T-helper 1 cell treated with Interleukin-12 subunit alpha and Interleukin-12 subunit beta and Interleukin-4 antibody, amounts not matched to agents 30 μg/mL and 1 μg/mL, for 36 hours (primary cell): ENCODE results near the gene SLC6A18.

Experiments
- H3K27ac Mint-ChIP-seq: one replicate; pipeline ENCODE4 v1.8.0; 2021; ENCODE audit warnings: mild to moderate bottlenecking, mixed read lengths
- H3K27me3 Mint-ChIP-seq: one replicate; pipeline ENCODE4 v1.8.0; 2021; ENCODE audit warnings: low read depth, mixed read lengths
- H3K36me3 Mint-ChIP-seq: one replicate; pipeline ENCODE4 v1.8.0; 2021; ENCODE audit warnings: low read depth, mixed read lengths
- H3K4me1 Mint-ChIP-seq: one replicate; pipeline ENCODE4 v1.8.0; 2021; ENCODE audit warnings: low read depth, mixed read lengths
- H3K4me3 Mint-ChIP-seq: one replicate; pipeline ENCODE4 v1.8.0; 2021; ENCODE audit warnings: mild to moderate bottlenecking, moderate library complexity, mixed read lengths
- H3K9me3 Mint-ChIP-seq: one replicate; pipeline ENCODE4 v1.8.0; 2021; ENCODE audit warnings: mixed read lengths

SLC6A18 gene

GRCh38 chr5:1204693-1205242 is 20.4 kb upstream of the SLC6A18 start:
- Mint-ChIP-seq H3K4me1 (no peaks in the 10 kb centered on the region), H3K9me3 (no peaks in the 10 kb centered on the region), H3K27ac (no peak overlapping the region), H3K27me3 (no peaks in the 10 kb centered on the region), H3K4me3 (no peak overlapping the region), H3K36me3 (no peaks in the 10 kb centered on the region)

DNA sequence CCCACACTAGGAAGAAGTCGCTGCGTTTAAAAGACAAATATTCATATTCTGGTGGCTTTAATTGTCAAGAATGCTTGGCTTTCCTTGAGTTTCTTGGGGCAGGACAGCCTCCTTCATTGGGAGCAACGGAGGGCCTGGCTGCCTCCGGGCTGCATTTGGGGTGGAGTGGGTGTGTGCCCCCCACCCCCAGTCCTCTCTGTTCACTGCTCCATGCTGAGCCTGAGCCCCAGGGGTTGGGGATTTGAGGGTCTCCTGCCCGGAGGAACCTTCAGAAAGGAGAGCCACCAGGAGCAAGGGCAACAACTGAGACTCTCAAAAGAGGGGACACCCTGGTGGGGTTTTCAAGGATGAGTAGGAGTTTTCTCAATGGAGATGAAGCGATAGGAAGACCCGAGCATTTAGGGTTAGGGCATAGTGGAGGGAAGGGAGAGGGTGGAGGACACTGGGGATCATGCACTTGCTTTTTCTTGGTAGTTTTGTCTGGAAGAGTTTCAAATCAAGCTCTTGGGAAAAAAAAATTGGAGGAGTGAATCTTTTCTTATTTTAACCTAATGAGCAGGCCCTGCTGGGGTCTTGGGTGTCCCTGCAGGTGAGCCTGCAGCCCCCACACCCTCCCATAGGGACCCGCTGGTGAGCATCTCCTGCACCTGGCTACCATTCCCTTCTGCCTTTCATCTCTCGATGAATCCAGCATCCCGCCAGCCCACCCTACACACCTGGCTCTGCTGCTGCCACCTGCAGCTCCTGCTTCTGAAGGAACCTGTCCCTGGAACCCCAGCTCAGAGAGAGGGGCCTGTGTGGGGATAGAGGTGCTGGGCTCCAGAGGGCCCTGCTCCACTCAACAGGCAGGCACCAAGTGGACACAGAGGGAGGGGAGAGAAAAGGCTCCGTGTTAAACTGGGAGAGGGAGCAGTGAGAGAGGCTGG is 19.7 kb upstream of the SLC6A18 start:
- no peak overlapping the region for H3K27ac Mint-ChIP-seq
- H3K4me1 Mint-ChIP-seq: no peaks in the 10 kb centered on the region
- H3K4me3 Mint-ChIP-seq: no peak overlapping the region

DNA sequence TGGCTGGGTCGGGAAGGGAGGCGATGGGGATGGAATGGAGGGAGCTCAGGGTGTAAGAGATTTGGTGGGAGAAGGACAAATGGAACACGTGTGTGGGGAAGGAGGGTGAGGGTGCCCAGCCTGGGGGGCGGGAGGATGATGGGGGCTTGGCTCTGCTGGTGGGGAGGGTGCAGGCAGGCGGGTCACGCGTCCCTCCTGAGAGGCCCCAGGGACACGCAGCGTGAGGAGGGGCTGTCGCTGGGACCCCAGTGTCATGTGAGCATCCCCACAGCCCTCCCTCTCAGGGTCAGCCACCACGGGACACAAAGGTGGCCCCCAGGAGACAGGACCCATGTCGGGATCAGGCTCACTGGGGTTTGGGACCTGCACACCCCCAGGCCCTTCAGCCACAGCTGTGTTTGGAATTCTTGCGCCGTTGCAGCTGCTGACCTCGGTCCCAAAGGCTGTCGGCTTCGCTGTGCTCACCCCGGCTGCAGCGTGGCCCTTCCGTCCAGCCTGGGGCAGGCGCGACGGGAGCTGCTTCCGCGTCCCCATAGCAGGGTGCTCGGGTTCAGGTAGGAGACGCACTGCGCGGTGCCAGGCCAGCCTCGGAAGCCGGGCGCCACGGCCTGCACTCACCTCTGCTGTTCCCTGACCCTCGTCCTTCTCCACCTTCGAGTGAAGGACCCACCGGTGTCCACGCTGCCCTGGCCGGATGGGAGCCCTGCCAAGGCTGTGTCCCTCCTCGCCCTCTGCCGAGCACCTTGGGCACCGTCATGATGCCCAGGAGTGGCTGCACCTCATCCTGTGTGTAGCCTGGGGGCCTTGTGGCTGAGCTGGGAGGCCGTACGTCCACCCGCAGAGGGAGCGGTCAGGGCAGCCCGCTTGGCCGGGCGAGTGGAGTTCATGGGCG is 18.4 kb upstream of the SLC6A18 start:
- Mint-ChIP-seq H3K36me3 (no peaks in the 10 kb centered on the region), H3K9me3 (no peaks in the 10 kb centered on the region), H3K4me1 (no peaks in the 10 kb centered on the region), H3K27ac (no peak overlapping the region), H3K27me3 (no peaks in the 10 kb centered on the region), H3K4me3 (no peak overlapping the region)

More for the DNA sequence above, 19.7 kb upstream of the SLC6A18 start:
- Mint-ChIP-seq H3K27me3 (no peaks in the 10 kb centered on the region), H3K9me3 (no peaks in the 10 kb centered on the region), H3K36me3 (no peaks in the 10 kb centered on the region)

GRCh38 chr5:1207555-1207954 is 17.6 kb upstream of the SLC6A18 start:
- no peaks in the 10 kb centered on the region for H3K27me3 Mint-ChIP-seq
- H3K36me3 Mint-ChIP-seq: no peaks in the 10 kb centered on the region
- H3K27ac Mint-ChIP-seq: no peak overlapping the region
- H3K4me1 Mint-ChIP-seq: no peaks in the 10 kb centered on the region
- no peak overlapping the region for H3K4me3 Mint-ChIP-seq
- no peaks in the 10 kb centered on the region for H3K9me3 Mint-ChIP-seq

- H3K27ac Mint-ChIP-seq: no peak overlapping the region
- no peaks in the 10 kb centered on the region for H3K36me3 Mint-ChIP-seq
- no peaks in the 10 kb centered on the region for H3K4me1 Mint-ChIP-seq
- H3K27me3 Mint-ChIP-seq: no peaks in the 10 kb centered on the region
- H3K4me3 Mint-ChIP-seq: no peak overlapping the region
- H3K9me3 Mint-ChIP-seq: no peaks in the 10 kb centered on the region
Observed at GRCh38 chr5:1208221-1208742, 16.9 kb upstream of the SLC6A18 start.

- H3K27ac Mint-ChIP-seq: no peak overlapping the region
Observed at GRCh38 chr5:1208743-1209488, 16.3 kb upstream of the SLC6A18 start.

DNA sequence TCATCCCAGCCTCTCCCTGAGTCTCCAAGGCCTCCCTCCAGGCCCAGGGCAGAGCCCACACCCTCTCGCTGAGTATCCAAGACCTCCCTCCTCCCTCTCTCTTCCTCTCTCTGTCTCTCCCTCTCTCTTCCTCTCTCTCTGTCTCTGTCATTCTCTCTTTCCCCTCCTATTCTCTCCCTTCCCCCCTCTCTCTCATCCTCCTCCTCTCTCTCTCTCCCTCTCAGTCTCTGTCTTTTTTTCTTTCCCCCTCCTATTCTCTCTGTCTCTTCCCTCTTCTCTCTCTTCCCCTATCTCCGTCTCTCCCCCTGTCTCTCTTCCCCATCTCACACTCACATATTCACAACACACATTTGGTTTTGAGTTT is 15.7 kb upstream of the SLC6A18 start:
- no peak overlapping the region for H3K27ac Mint-ChIP-seq
- H3K36me3 Mint-ChIP-seq: no peaks in the 10 kb centered on the region
- no peak overlapping the region for H3K4me3 Mint-ChIP-seq
- no peaks in the 10 kb centered on the region for H3K4me1 Mint-ChIP-seq
- no peaks in the 10 kb centered on the region for H3K27me3 Mint-ChIP-seq
- no peaks in the 10 kb centered on the region for H3K9me3 Mint-ChIP-seq

More at GRCh38 chr5:1208743-1209488, 16.3 kb upstream of the SLC6A18 start:
- Mint-ChIP-seq H3K4me3 (no peak overlapping the region), H3K4me1 (no peaks in the 10 kb centered on the region), H3K9me3 (no peaks in the 10 kb centered on the region), H3K27me3 (no peaks in the 10 kb centered on the region), H3K36me3 (no peaks in the 10 kb centered on the region)

DNA sequence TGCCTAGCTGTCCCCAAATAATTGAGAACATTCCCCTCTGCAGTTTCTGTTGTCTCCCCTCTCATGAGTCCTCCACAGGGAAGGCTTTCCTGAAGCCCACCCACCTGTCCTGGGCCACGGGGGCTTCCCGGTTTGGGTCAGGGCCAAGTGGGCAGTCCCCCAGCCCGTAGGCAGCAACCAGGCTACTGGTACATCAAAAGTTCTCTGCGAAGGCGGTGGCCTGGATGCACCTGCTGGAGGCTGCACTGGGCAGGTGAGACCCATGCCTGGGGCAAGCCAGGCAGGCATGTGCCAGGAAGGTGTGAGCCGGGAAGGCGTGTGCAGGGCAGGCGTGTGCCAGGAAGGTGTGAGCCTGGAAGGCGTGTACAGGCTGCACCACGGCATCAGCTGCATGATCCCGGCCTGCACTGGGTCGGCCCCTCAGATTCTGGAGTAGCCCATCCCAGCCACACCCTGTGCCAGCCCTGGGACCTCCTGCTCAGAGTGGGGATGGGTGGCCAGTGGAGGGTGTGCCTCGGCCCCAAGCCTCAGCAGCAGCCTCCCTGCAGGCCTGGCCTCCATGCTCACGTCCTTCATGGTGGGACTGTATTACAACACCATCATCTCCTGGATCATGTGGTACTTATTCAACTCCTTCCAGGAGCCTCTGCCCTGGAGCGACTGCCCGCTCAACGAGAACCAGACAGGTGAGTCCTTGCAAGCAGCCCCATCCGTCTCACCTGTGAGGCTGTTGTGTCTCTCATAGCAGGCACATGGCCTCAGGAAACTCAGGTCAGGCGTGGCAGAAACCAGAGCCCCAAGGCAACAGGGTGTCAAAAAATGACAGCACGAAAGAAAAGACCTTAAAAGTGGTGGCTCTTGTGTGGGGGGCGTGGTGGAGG is 15.0 kb upstream of the SLC6A18 start:
- Mint-ChIP-seq H3K27me3 (no peaks in the 10 kb centered on the region), H3K27ac (no peak overlapping the region), H3K9me3 (no peaks in the 10 kb centered on the region), H3K4me3 (no peak overlapping the region), H3K36me3 (no peaks in the 10 kb centered on the region), H3K4me1 (no peaks in the 10 kb centered on the region)

GRCh38 chr5:1210832-1211251 is 14.3 kb upstream of the SLC6A18 start:
- H3K36me3 Mint-ChIP-seq: no peaks in the 10 kb centered on the region
- H3K27ac Mint-ChIP-seq: no peak overlapping the region
- no peaks in the 10 kb centered on the region for H3K4me1 Mint-ChIP-seq
- no peak overlapping the region for H3K4me3 Mint-ChIP-seq
- no peaks in the 10 kb centered on the region for H3K9me3 Mint-ChIP-seq
- H3K27me3 Mint-ChIP-seq: no peaks in the 10 kb centered on the region

GRCh38 chr5:1211701-1212100 is 13.5 kb upstream of the SLC6A18 start:
- Mint-ChIP-seq H3K36me3 (no peaks in the 10 kb centered on the region), H3K27ac (no peak overlapping the region), H3K9me3 (no peaks in the 10 kb centered on the region)

DNA sequence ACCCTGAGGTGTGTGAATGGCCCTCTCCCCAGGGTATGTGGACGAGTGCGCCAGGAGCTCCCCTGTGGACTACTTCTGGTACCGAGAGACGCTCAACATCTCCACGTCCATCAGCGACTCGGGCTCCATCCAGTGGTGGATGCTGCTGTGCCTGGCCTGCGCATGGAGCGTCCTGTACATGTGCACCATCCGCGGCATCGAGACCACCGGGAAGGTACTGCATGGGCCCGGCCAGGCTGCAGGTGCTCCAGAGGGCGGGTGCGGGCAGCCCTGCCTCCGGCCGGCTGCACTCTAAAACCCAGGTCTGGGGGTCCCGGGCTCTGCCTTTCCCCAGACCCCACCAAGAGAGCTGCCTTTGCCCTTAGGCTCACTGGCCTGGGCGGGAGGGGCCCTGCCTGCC is 12.9 kb upstream of the SLC6A18 start:
- Mint-ChIP-seq H3K27me3 (no peaks in the 10 kb centered on the region), H3K4me3 (no peak overlapping the region), H3K27ac (no peak overlapping the region), H3K4me1 (no peaks in the 10 kb centered on the region), H3K36me3 (no peaks in the 10 kb centered on the region), H3K9me3 (no peaks in the 10 kb centered on the region)

More at GRCh38 chr5:1211701-1212100, 13.5 kb upstream of the SLC6A18 start:
- no peaks in the 10 kb centered on the region for H3K27me3 Mint-ChIP-seq
- H3K4me1 Mint-ChIP-seq: no peaks in the 10 kb centered on the region
- H3K4me3 Mint-ChIP-seq: no peak overlapping the region

DNA sequence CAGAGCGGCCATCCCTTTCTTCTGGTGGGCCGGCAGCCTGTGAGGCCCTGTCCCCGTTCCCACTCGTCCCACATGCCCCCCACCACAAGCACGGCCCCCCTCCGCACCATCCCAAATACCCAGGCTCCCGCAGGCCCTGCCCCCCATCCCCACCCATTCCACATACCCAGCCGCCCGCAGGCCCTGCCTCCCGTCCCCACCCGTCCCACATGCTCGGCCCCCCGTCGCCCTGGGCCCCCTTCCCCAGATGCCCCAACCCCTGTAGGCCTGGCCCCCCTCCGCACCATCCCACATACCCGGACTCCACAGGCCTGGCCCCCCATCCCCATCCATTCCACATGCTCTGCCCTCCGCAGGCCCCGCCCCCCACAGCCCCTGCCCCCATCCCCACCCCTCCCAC is 12.3 kb upstream of the SLC6A18 start:
- Mint-ChIP-seq H3K4me3 (no peak overlapping the region), H3K4me1 (no peaks in the 10 kb centered on the region), H3K27ac (no peak overlapping the region), H3K9me3 (no peaks in the 10 kb centered on the region), H3K36me3 (no peaks in the 10 kb centered on the region), H3K27me3 (no peaks in the 10 kb centered on the region)

DNA sequence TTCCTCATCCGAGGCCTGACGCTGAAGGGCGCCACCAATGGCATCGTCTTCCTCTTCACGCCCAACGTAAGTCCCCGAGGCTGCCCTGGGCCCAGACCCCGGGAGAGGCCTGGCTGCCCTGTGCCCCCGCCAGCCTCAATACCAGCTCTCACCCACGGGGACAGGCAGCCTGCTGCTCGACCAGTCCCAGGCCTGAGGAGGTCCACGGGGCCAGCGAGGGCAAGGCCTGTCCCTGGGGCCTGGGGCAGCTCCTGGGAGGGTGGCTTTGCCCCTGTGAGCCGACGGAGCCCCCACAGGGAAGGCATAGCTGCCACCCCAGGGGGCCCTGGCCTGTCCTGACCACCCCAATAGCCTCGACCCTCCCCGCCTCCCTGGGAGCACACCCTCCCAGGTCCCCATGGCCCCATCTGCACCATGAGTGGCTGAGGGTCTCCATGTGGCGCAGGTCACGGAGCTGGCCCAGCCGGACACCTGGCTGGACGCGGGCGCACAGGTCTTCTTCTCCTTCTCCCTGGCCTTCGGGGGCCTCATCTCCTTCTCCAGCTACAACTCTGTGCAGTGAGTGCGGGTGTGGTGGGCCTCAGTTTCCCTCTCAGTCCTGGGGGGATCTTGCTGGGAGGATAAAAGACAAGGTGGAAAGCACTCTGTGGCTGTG is 11.5 kb upstream of the SLC6A18 start:
- Mint-ChIP-seq H3K27me3 (no peaks in the 10 kb centered on the region), H3K9me3 (no peaks in the 10 kb centered on the region), H3K4me3 (no peak overlapping the region), H3K27ac (no peak overlapping the region), H3K4me1 (no peaks in the 10 kb centered on the region), H3K36me3 (no peaks in the 10 kb centered on the region)
